GM18517 (cell line): ENCODE results near the gene TENT4A.
A peak's percentile ranks its signal among the peaks of the same experiment; 100 is the strongest.

ENCODE experiments used
- ATAC-seq: cut with Tn5 transposase; IDR thresholded peaks from one replicate; pipeline ENCODE4 v1.9.1; 2021; ENCODE audit warnings: mild to moderate bottlenecking, moderate library complexity; ENCODE audit not compliant: unreplicated experiment

The TENT4A gene

DNA sequence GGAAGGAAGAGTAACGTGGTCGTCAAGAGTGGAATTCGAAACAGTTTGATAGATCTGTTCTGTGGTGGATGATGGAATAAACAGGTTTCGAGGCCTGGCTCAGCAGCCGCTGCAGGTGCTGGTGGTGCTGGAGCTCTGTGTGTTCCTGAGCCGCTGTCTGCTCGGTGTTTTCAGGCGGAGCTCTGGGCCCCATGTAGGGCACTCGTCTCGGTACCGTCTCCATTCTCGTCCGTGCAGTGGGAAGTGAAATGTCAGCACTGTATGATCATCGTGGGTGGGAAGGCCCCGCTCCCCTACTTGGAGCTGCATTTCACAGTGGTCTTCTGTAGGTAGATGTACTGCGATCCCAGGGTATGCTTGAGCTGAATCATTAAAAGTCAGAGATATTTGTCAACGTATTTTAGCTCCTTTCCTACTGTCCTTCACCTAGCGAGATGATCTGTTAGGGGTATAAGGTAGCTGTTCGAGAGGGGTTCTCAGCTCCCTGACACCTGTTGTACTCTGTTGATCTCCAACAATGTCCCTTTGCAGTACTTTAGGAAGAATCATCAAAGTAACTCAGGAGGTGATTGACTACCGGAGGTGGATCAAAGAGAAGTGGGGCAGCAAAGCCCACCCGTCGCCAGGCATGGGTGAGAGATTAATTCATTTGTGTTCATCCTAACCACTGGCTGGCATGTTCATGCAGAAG lies 35.9 kb downstream of the TENT4A start:
- ATAC-seq = no peak

- no peak for ATAC-seq
Observed at GRCh38 chr5:6750142-6750840, 37.1 kb downstream of the TENT4A start.

DNA sequence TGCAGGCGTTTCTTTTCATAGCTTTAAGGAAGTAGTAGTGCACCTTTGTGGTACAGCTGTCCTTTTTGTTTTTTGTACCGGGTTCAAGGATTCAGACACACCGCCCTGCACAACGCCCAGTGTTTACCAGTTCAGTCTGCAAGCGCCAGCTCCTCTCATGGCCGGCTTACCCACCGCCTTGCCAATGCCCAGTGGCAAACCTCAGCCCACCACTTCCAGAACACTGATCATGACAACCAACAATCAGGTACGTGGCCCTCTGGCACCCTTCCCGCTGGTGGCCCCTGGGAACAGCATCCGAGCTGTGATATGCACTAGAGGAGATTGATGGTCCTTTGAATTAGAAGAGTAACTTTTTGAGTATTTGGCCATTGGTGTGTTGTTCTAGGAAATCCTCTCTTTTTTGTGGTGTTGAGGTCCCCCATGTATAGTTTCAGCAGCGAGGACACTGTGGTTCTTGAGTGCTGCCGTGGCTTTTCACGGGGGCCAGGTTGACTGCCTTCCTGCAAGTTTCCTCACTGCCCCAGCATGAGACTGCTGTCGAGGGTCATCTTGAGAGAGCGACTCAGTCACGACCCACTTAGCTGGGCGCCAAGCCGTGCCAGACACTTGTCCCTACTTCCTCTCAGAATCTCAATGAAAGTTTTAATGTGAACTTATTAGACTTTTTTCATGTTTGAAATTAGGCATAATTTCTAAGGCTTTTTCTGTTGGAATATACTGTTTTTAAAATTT lies 37.9 kb downstream of the TENT4A start:
- ATAC-seq = no peak

GRCh38 chr5:6752236-6752635 lies 39.0 kb downstream of the TENT4A start:
- ATAC-seq = no peak

DNA sequence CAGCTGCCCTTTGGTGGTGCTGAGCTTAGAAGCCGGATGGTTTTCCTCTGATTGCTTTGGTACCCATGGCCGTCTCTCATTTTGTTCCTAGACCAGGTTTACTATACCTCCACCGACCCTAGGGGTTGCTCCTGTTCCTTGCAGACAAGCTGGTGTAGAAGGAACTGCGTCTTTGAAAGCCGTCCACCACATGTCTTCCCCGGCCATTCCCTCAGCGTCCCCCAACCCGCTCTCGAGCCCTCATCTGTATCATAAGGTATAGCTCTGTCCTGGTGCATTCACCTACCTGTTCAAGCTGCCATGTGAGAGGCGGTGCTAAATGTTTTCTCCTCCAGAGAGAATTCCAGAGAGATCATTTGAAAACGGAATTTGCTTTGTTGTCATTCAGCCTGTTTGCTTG lies 39.5 kb downstream of the TENT4A start:
- no peak for ATAC-seq

- no peak for ATAC-seq
Observed at GRCh38 chr5:6753851-6754250, 40.6 kb downstream of the TENT4A start.

DNA sequence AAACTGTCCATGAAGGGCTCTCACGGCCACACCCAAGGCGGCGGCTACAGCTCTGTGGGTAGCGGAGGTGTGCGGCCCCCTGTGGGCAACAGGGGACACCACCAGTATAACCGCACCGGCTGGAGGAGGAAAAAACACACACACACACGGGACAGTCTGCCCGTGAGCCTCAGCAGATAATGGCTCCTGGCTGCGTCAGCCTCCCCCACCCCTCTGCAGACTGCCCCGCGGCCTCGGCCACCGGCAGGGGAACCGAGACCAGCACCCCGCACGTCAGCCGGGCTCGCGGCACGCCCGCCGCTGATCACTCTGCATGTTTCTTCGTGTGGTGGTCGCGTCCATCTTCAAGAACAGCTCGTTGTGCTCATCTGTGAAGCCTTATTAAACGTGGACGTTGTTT lies 41.5 kb downstream of the TENT4A start:
- ATAC-seq = no peak

GRCh38 chr5:6755519-6755918 lies 42.3 kb downstream of the TENT4A start:
- ATAC-seq = no peak

DNA sequence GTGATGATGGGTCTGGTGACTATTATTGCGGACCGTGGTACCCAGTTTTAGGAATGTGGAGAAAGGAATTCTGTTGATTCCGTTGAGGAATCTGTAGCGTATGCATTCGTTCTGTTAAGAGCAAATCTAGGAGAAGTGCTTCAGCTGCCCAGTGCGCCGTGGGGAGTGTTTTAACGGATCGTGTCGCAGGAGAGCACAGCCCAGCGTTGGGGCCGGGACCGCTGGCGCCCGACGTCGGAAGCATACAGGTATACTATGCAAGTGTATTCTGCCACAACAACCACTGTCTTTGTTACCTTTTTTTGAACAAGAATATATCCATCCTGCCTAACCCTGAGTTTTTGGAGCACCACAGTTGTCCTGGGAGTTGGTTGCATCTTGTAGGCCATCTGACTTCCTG lies 42.7 kb downstream of the TENT4A start:
- no peak for ATAC-seq

- ATAC-seq = no peak
Observed at GRCh38 chr5:6757414-6757969, 44.3 kb downstream of the TENT4A start.

DNA sequence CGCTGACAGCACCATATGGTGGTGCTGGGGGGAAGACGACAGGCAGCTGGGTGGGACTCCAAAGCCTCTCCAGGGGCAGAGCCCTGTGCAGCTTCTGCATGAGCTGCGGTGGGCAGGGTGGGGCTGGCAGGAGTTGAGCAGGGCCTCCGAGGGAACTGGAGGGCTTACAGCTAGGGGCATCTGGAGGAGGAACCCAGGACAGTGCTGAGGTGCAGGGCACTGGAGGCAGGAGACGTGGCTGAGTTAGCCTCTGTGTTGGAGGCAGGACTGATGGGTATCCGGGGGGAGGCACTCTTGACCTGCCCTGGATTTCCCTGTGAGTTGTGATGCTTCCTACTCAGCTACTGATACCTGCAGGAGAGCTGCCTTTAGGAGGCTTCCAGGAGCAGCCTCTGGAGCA lies 45.0 kb downstream of the TENT4A start:
- no peak for ATAC-seq

- no peak for ATAC-seq
Observed at GRCh38 chr5:6758706-6759105, 45.5 kb downstream of the TENT4A start.

DNA sequence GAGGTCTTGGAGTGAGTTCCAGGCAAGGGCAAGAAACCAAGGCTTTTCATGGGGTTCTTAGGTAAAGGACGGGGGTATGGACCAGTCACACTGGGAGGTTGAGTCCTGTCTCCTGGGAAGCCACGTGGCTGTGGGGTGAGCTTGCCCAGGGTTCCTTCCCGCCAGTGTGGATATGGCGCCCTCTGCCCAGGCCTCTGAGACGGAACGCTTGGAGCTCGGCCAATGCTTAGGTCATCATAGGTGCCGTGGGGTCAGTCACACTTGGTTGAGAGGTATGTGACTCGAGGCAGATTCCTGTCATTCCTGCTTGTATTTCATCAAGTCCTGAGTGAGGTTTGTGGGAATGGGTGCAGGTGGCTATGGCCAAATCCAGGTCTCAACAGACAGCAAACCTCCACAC lies 46.2 kb downstream of the TENT4A start:
- no peak for ATAC-seq

DNA sequence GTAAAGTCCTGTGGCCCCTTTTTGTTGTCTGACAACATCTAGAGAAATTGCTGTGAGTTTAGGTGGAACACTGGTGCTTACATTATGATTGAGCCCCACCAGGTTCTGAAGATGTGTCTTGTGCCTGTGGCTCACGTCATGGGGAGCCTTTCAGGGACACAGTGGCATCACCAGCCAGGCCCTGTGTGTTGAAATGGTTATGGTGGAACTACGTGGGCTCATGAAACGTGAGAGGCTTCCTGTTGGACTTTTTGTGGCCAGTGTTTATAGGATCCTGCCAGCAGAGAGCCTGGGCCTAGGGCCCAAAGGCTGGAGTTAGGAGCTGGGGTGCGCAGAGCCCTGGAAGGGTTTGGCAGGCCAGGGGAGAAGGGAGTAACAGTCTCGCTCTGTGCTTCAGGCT lies 46.8 kb downstream of the TENT4A start:
- no peak for ATAC-seq

- no peak for ATAC-seq
Observed at GRCh38 chr5:6760686-6761085, 47.5 kb downstream of the TENT4A start.

- no peak for ATAC-seq
Observed at GRCh38 chr5:6761333-6761732, 48.1 kb downstream of the TENT4A start.

DNA sequence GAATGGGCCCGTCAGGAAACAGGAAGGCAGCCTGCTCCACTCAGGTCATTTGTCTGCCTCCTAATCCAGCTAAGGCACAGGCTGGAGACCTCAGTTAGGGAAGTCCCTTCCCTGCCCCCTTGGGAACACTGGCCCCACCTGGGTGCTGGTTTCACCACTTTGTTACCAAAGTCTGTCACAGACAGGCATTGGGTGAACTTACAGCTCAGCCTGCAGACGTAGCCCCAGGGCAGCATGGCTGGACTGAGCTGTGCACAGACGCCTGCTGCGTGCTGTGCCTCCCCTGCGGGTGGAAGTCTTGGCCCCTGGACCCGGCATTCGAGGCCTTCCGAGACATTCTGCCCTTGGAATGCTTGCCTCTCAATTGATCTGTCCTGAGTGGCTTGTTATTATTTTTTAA lies 48.9 kb downstream of the TENT4A start:
- ATAC-seq = no peak

- no peak for ATAC-seq
Observed at GRCh38 chr5:6762697-6763096, 49.5 kb downstream of the TENT4A start.

DNA sequence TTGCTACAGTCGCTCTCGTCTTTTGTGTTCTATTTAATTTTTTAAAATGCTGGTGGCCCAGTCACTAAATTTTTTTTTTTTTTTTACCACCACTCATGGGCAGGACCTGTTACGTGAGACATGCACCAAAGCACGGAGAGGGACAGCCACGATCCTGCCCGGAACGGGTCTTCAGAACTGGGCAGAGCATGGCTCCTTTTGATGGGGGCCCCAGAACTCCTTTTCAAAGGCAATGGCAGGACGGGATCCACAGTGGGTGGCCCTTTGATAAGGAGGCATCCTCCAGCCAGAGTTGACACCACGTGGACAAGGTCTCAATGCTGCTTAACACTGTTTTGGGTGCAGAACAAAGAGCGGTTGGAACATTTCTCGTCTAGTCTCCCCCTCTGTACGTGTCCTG lies 50.0 kb downstream of the TENT4A start:
- ATAC-seq = no peak

- peak; percentile 84 for ATAC-seq
Observed at GRCh38 chr5:6765612-6766525, 52.6 kb downstream of the TENT4A start.

- ATAC-seq = no peak
Observed at GRCh38 chr5:6766604-6767093, 53.4 kb downstream of the TENT4A start.
